NK-92 treated with Interleukin-12 subunit alpha and Interleukin-12 subunit beta, amount 100 ng/mL, for 24 hours (cell line): ENCODE results near the gene PRKCH.

Source experiments
- DNase-seq: peaks from one replicate; lab custom pipeline; 2025; lab: John Stamatoyannopoulos, UW

Gene PRKCH

DNA sequence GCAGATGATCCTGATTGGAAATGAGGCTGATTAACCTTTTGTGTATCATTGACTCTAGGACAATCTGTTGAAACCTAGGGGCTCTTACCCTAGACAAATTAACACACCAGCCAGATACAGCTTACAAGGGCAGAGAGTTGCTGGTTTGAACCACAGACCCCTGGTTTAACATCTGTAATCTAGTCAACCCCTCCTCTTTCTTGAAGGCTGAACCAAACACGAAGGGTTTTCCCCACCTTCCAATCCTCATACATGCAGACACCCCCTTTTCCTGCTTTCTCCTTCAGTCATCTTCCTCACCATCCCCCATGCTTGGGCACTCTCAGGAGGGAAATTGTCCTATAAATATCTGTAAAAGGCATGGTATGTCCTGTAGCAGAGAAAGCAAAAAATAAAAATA lies 247.9 kb downstream of the PRKCH start:
- DNase-seq = no peak

GRCh38 chr14:61569812-61570548 lies 248.6 kb downstream of the PRKCH start:
- peak; percentile 85 for DNase-seq

DNA sequence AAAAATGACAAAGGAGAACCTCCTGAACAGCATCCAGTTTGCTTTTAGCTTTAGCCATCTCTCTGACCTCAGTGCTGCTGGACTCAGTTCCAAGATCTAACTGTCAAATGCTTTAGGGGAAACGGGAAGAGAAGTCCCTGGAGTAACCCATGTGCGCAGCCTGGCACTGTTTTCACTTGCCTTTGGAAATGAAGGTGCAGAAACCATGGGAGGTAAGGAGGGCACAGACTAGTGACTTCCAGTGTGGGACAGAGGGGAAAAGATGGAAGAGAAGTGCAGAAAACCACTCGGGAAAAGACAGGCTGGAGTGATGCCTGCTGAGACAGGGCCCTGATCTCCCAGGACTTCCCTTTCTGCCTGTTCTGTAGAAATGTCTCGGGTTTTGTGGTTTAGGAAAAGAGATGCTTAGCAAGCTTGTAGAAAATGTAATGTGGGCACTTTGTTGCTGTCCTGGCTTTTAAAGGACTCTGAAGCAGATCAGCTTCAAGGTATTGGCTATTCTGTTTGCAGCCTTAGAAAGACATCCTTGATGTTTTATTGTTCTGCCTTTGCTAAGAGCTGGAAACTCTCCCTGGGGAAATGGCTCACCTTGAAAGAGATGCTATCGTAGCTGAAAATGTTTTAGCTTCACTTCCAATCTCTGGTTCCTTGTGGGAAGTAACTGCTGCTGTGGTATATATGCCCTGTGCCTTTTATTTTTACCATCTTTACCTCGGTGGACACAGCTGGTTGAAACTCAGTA lies 249.3 kb downstream of the PRKCH start:
- DNase-seq = no peak

DNA sequence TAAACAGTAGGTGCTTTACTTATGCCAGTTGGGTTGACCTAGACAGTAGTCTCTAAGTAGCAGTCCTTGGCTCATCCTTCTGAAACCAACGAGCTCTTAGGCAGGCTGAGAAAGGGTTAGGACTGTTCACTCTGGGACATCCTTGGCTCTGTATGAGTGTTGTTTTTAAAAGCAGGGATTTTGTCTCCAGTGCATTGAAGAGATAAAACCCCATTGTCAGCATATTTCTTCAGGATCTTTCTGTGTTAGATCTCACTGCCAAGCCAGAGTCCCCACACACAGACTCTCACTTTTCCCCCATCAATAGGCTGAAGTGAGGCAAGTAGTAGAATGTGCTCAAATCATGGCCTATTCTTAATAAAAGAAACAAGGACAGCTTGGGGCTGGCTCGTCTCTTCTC lies 250.5 kb downstream of the PRKCH start:
- DNase-seq = no peak

DNA sequence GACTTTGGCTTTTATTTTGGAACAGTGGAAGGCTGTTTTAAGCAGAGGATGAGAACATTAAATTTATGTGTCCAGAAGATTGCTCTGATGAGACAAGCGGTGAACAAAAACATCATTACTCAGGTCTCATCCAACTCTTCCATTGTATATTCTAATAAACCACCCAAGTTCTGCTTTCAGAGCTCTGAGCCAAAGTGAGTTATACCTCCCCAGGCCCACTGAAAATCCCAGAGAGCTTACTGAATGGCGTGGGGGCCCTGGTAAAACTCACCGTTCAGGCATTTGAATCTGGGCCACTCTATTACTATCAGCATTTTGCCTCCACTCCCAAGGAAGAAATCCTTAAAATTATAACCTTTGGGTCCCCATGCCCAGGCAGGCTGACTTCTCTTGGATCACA lies 251.9 kb downstream of the PRKCH start:
- no peak for DNase-seq

DNA sequence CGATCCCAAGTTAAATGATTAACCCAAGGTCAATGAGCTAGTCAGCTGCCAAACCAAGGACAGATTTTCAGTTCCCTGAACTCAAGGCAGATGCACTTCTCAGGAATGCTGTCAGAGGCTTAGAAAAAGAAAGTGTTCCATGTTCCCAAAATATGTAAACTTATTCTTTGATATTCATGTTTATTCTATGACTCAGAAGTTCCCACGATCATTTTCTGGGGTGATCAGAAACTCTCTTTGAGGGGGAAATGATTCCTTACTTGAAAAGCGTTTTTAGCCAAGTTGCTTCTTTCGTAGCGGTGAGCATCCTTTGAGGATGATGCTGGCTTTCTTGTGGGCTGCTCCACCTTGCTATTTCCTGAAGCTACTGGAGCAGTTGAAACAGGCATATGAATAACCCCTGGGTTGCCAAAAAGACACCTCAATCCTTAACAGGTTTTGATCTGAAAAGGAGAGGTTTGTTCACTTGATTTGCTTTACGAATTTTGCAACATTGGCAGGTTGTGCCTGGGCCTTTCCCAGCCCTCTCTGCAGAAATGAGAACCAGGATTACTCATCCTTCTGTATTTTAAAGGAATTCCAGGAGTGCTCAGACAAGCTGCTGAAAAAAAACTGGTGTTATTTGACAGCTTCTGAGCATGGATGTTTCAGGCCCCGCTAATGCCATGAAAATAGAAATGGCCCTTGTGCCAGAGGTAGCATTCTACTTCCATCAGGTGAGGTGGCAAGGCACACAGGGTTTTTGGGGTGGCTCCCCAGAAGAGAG lies 252.6 kb downstream of the PRKCH start:
- no peak for DNase-seq

GRCh38 chr14:61574514-61574807 lies 253.1 kb downstream of the PRKCH start:
- DNase-seq = no peak

GRCh38 chr14:61575126-61575525 lies 253.7 kb downstream of the PRKCH start:
- no peak for DNase-seq

- no peak for DNase-seq
Observed at GRCh38 chr14:61575551-61576150, 254.3 kb downstream of the PRKCH start.

- no peak for DNase-seq
Observed at GRCh38 chr14:61577506-61577931, 256.1 kb downstream of the PRKCH start.

DNA sequence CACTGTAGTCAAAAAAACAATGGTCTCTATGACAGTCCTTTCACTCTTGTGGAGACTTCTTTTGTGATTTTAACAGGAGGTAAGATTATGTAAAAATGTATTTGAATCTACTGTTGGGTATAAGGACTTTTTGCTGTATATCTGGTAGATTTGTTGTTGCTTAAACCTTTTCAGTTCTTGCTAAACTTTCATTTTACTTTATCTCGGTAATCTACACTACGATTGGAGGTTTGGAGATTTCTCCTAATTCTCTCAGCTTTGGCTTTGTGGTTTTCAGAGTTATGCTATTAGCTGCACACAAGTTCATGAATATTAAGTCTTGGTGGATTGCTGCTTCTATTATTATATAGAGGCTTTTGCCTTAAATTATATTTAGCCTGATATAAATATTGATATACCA lies 257.4 kb downstream of the PRKCH start:
- DNase-seq = no peak

GRCh38 chr14:61581340-61581739 lies 260.0 kb downstream of the PRKCH start:
- DNase-seq = no peak

GRCh38 chr14:61581955-61582615 lies 260.7 kb downstream of the PRKCH start:
- no peak for DNase-seq

GRCh38 chr14:61582815-61583214 lies 261.4 kb downstream of the PRKCH start:
- DNase-seq = no peak

DNA sequence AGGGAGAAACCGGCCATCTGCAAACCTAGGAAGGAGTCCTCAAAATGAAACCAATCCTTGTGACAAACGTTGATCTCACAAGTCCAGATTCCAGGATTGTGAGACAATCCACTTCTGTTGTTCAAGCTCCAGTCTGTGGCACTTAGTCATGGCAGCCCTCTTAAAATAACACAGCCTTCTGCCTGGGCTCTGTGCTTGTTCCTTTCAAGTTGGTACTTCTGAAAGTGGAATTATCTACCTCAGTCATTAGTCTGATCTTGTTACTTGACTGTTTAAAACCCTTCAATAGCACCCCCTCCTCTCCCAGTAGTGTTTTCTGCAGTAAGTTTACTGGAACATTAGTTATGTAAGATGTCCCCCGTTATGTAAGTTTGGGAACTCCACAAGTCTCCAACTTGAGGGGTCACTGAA lies 263.0 kb downstream of the PRKCH start:
- no peak for DNase-seq

DNA sequence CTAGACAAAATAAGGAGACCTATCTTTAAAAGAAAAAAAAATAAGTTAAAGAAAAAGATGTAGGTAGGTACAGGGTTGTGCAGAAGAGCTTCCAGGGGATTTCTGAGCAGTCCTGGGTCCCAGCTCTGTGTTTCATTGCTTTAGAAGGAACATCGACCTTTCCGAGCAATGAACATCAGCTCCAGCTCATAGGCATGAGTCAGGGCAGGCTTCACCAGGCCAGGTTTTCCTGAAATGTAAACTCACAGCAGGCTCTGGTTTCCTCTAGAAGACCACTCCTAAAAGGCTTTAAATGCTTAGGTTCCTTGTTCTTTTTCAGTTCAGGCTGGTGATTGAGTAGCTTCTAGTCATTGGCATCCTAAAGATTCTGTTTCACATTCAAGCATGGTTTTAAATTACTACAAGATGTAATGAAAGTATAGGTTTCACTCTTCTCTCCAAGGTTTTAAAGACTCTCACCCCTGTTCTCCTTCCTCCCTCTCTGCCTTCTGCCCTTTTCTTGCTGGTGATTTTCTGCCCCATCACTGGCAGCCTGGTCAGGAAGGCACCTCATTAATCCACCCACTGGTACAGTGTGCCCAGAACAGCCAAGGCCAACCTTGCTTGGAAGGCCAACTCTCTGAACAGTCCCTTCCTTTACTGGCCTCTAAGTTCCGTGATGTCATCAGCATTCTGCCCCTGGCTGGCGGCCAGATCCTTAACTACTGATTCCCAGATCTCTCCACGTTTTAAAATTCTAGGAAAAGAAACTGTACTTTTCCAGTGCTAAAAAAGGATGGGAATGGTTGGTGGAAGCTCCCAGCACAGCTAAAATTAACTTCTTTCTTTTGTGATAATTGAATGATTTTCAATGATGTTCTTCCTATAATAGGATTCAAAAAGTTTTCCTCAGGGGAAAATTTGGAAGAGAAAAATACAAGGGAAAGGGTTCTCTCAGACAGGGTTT lies 264.5 kb downstream of the PRKCH start:
- no peak for DNase-seq

DNA sequence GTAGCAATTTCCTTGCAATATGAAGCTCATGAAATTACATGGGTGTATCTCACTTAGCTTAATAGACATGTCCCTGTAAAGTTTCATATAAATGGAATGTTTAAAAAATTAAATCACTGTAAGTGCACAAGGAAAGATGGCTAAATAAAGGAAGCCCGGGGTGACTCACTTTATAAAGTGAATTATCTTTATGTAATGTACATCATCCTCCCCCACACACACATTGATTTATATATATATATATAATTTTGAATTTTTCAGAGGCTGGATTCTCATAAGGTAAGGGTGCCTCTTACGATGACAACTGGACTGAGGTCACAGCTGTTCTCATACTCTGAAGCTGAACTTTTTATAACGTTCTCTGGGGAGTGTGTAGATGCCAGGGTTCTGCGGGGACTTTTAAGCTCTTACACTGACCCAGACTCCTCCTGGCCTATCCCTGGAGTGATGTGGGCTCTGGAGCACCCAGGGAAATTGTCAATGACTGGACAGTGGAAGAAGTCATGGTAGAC lies 265.2 kb downstream of the PRKCH start:
- no peak for DNase-seq

GRCh38 chr14:61587081-61587713 lies 265.8 kb downstream of the PRKCH start:
- DNase-seq = no peak

DNA sequence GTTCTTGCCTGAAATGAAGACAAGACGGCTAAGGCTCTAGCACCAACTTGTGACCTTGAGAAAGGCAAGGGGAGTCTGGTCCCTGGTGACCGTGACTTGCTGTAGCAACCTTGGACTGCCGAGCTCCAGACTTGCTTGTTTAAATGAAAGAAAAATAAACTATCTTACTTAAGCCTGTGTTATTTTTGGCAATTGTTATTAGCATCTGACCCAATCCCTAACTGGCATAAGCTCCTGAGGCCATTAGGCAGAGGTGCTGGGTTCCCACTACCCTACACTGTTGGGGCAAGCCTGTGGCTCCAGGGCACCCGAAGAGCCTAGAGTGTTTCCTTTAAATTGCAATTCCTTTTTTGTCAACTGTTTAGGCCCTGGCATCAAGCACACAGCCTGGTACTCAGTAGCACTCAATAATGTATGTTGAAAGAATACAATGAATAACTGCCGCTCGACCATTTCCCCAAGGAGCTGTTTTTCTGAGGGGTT lies 267.1 kb downstream of the PRKCH start:
- no peak for DNase-seq
